SW 1271 (cell line): ENCODE measurements around the gene LMBRD1.
A peak's percentile ranks its signal among the peaks of the same experiment; 100 is the strongest.
"Not testable (repeated sequence)": the region's sequence is repeated elsewhere in the genome, so short reads cannot be mapped to it uniquely, and the experiment has no call there.

Experiments
- DNase-seq, 2 experiments: peaks; one replicate each; lab custom pipeline; 2025; lab: John Stamatoyannopoulos, UW

The LMBRD1 gene

GRCh38 chr6:69732640-69733039, 64.2 kb downstream of the LMBRD1 start:
- DNase-seq, result peak in 1 of 2 experiments; percentile 19

GRCh38 chr6:69732045-69732444, 64.8 kb downstream of the LMBRD1 start:
- no peak for DNase-seq

- peak in 1 of 2 experiments; percentile 19 for DNase-seq
Measured at GRCh38 chr6:69729870-69730449, 66.8 kb downstream of the LMBRD1 start.

GRCh38 chr6:69722683-69723082, 74.1 kb downstream of the LMBRD1 start:
- no peak for DNase-seq

GRCh38 chr6:69719602-69720193, 77.1 kb downstream of the LMBRD1 start:
- DNase-seq, result peak in 1 of 2 experiments; percentile 31

GRCh38 chr6:69706724-69707123, 90.1 kb downstream of the LMBRD1 start:
- no peak for DNase-seq

- DNase-seq, result no peak
Measured at GRCh38 chr6:69705954-69706353, 90.9 kb downstream of the LMBRD1 start.

GRCh38 chr6:69704916-69705315, 91.9 kb downstream of the LMBRD1 start:
- DNase-seq, result no peak

GRCh38 chr6:69699655-69700054, 97.2 kb downstream of the LMBRD1 start:
- DNase-seq, result no peak

GRCh38 chr6:69696273-69696672, 100.5 kb downstream of the LMBRD1 start:
- no peak for DNase-seq

- no peak for DNase-seq
Measured at GRCh38 chr6:69693762-69694161, 103.0 kb downstream of the LMBRD1 start.

- no peak for DNase-seq
Measured at GRCh38 chr6:69690986-69691385, 105.8 kb downstream of the LMBRD1 start.

- no peak for DNase-seq
Measured at GRCh38 chr6:69680302-69680701, 116.5 kb downstream of the LMBRD1 start.

GRCh38 chr6:69673298-69673697, 123.5 kb downstream of the LMBRD1 start:
- DNase-seq, result no peak

- DNase-seq, result no peak
Measured at GRCh38 chr6:69668916-69669315, 127.9 kb downstream of the LMBRD1 start.

- not testable (repeated sequence) for DNase-seq
Measured at GRCh38 chr6:69666779-69667178, 130.0 kb downstream of the LMBRD1 start.

GRCh38 chr6:69665437-69665836, 131.4 kb downstream of the LMBRD1 start:
- no peak for DNase-seq

- DNase-seq, result no peak
Measured at GRCh38 chr6:69664551-69664950, 132.3 kb downstream of the LMBRD1 start.

GRCh38 chr6:69663215-69663614, 133.6 kb downstream of the LMBRD1 start:
- DNase-seq, result no peak

GRCh38 chr6:69650703-69651102, 146.1 kb downstream of the LMBRD1 start:
- DNase-seq, result no peak

- DNase-seq, result no peak
Measured at GRCh38 chr6:69647726-69648125, 149.1 kb downstream of the LMBRD1 start.

GRCh38 chr6:69643688-69644087, 153.1 kb downstream of the LMBRD1 start:
- DNase-seq, result no peak

- DNase-seq, result no peak
Measured at GRCh38 chr6:69632932-69633331, 163.9 kb downstream of the LMBRD1 start.
